Activated T-helper 17 cell treated with anti-CD3 and anti-CD28 coated beads, Interleukin-2, amount 50 U/mL, for 72 hours (primary cell): ENCODE data around the gene ACRBP. TPM values are rescaled to one million over a fixed set of nuclear protein-coding genes. Genes with fewer than 3 reads are reported as not detected.

ENCODE experiments used
- ATAC-seq: fragments of 150-1000 bp; cut with Tn5 transposase; replicated peaks from 2 replicates; pipeline ENCODE4 v1.10.0; 2021; ENCODE audit warnings: mild to moderate bottlenecking, moderate library complexity
- H3K27ac Mint-ChIP-seq: one replicate; pipeline ENCODE4 v1.8.0; 2022; ENCODE audit warnings: mixed read lengths
- H3K27me3 Mint-ChIP-seq: one replicate; pipeline ENCODE4 v1.8.0; 2022; ENCODE audit warnings: mixed read lengths
- H3K36me3 Mint-ChIP-seq: one replicate; pipeline ENCODE4 v1.8.0; 2022; ENCODE audit warnings: low read depth, mild to moderate bottlenecking, mixed read lengths
- H3K4me1 Mint-ChIP-seq: one replicate; pipeline ENCODE4 v1.8.0; 2022; ENCODE audit warnings: mixed read lengths
- H3K4me3 Mint-ChIP-seq: one replicate; pipeline ENCODE4 v1.8.0; 2022; ENCODE audit warnings: mild to moderate bottlenecking, mixed read lengths
- H3K9me3 Mint-ChIP-seq: one replicate; pipeline ENCODE4 v1.8.0; 2022; ENCODE audit warnings: mixed read lengths
- total RNA-seq, 2 donors: library from RNA; stranded (reverse); gene quantifications; one replicate each; pipeline ENCODE4 v1.2.3, GENCODE V29; 2022

The ACRBP gene
- total RNA-seq, 2 donors from 2014 or later: 0.78 to 2.6 TPM

DNA sequence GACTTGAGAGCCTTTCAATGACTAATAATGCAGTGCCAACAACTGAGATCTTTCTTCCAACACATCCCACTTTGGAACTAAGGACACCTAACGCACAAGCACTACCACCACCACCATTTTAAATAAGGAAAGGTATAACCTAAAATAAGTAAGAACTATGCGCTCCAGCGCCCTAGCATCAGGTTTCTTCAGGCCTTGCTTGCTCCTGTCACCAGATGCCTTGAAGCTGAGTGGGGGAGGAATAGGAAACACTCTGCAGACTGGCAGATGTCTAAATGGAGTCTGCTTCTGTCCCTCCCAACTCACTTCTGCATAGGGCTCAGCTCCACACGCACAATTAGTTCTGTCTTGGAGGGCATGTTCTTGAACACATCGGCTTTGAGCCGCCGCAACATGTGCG is 55.1 kb downstream of the ACRBP start:
- H3K27ac Mint-ChIP-seq: peak overlapping the region; percentile 77
- no peak for ATAC-seq
- no peak overlapping the region for H3K4me3 Mint-ChIP-seq

More for the DNA sequence above, 55.1 kb downstream of the ACRBP start:
- Mint-ChIP-seq H3K36me3 (peaks cover 99% of the 10 kb centered on the region), H3K27me3 (no peaks in the 10 kb centered on the region), H3K9me3 (no peaks in the 10 kb centered on the region), H3K4me1 (peaks cover 20% of the 10 kb centered on the region)

Other genes starting within 250 kb of the ACRBP start
- gene CD27, start 202.5 kb downstream of the ACRBP start, total RNA-seq: 10 to 100 TPM; 21.1 to 42.1 TPM
- gene TAPBPL, start 195.4 kb downstream of the ACRBP start, total RNA-seq: 10 to 100 TPM; 24.1 to 28.2 TPM
- 10 to 100 TPM; 19.9 to 81.8 TPM for gene VAMP1, start 176.8 kb downstream of the ACRBP start, total RNA-seq
- 100 to 1,000 TPM; 262 to 317 TPM for gene MRPL51, start 154.2 kb downstream of the ACRBP start, total RNA-seq
- gene NCAPD2, start 153.3 kb downstream of the ACRBP start, total RNA-seq: 100 to 1,000 TPM; 167 to 176 TPM
- gene GAPDH, start 112.9 kb downstream of the ACRBP start, total RNA-seq: 1,000 to 10,000 TPM; 7,000 to 9,788 TPM
- 10 to 100 TPM in 1 of 2 donors, 1 to 10 TPM in 1; 8.0 to 13.0 TPM for gene IFFO1, start 91.4 kb downstream of the ACRBP start, total RNA-seq
- 100 to 1,000 TPM in 1 of 2 donors, 10 to 100 TPM in 1; 61.6 to 133 TPM for gene NOP2, start 79.1 kb downstream of the ACRBP start, total RNA-seq
- 100 to 1,000 TPM; 267 to 285 TPM for gene CHD4, start 40.1 kb downstream of the ACRBP start, total RNA-seq
- 1 to 10 TPM; 3.1 to 4.5 TPM for gene LPAR5, start 11.5 kb downstream of the ACRBP start, total RNA-seq
- 10 to 100 TPM; 13.4 to 25.6 TPM for gene ING4, start 15.7 kb upstream of the ACRBP start, total RNA-seq
- gene ZNF384, start 41.9 kb upstream of the ACRBP start, total RNA-seq: 10 to 100 TPM; 80.6 to 88.7 TPM
- 1 to 10 TPM in 1 of 2 donors, under 1 TPM in 1; 0.41 to 1.4 TPM for gene PIANP, start 53.4 kb upstream of the ACRBP start, total RNA-seq
- 10 to 100 TPM; 36.5 to 38.7 TPM for gene COPS7A, start 76.6 kb upstream of the ACRBP start, total RNA-seq
- 100 to 1,000 TPM; 132 to 279 TPM for gene MLF2, start 105.7 kb upstream of the ACRBP start, total RNA-seq
- 100 to 1,000 TPM in 1 of 2 donors, 10 to 100 TPM in 1; 71.3 to 161 TPM for gene PTMS, start 118.9 kb upstream of the ACRBP start, total RNA-seq
- gene LAG3, start 125.1 kb upstream of the ACRBP start, total RNA-seq: 100 to 1,000 TPM in 1 of 2 donors, 10 to 100 TPM in 1; 45.6 to 206 TPM
- gene CD4, start 142.1 kb upstream of the ACRBP start, total RNA-seq: 100 to 1,000 TPM; 224 to 261 TPM
- under 1 TPM; 0.15 to 0.37 TPM for gene GPR162, start 174.4 kb upstream of the ACRBP start, total RNA-seq
- 1 to 10 TPM in 1 of 2 donors, not detected in 1; 1.1 TPM for gene P3H3, start 181.0 kb upstream of the ACRBP start, total RNA-seq
- under 1 TPM in 1 of 2 donors, not detected in 1; 0.66 TPM for gene GNB3, start 193.5 kb upstream of the ACRBP start, total RNA-seq
- 100 to 1,000 TPM in 1 of 2 donors, 10 to 100 TPM in 1; 86.9 to 104 TPM for gene CDCA3, start 203.9 kb upstream of the ACRBP start, total RNA-seq
- 100 to 1,000 TPM in 1 of 2 donors, 10 to 100 TPM in 1; 83.4 to 149 TPM for gene USP5, start 204.7 kb upstream of the ACRBP start, total RNA-seq
- gene TPI1, start 220.1 kb upstream of the ACRBP start, total RNA-seq: 1,000 to 10,000 TPM; 1,893 to 2,116 TPM
- 1 to 10 TPM; 2.2 to 2.4 TPM for gene SPSB2, start 225.9 kb upstream of the ACRBP start, total RNA-seq